Raji (cell line): ENCODE results near the gene GNRH2.

Experiments
- POLR2A ChIP-seq: IDR thresholded peaks from 2 replicates; pipeline ENCODE4 v1.6.1; 2011; ENCODE audit warnings: low read depth, low read length, control low read depth; ENCODE audit not compliant: insufficient read depth

GNRH2 gene

GRCh38 chr20:3082955-3083952 lies 39.8 kb downstream of the GNRH2 start:
- TF ChIP-seq POLR2A = no peak

GRCh38 chr20:3084283-3084985 lies 41.0 kb downstream of the GNRH2 start, which contains the start of gene AVP:
AVP (minus strand) TSS chr20:3084724; CDS start chr20:3084674, 50 bp downstream.
- TF ChIP-seq POLR2A = no peak

GRCh38 chr20:3084986-3085360 lies 41.6 kb downstream of the GNRH2 start:
- no peak for TF ChIP-seq POLR2A

GRCh38 chr20:3085571-3086072 lies 42.2 kb downstream of the GNRH2 start:
- no peak for TF ChIP-seq POLR2A

- TF ChIP-seq POLR2A = no peak
Observed at GRCh38 chr20:3088031-3088430, 44.6 kb downstream of the GNRH2 start.

GRCh38 chr20:3090565-3090964 lies 47.1 kb downstream of the GNRH2 start:
- no peak for TF ChIP-seq POLR2A

- TF ChIP-seq POLR2A = no peak
Observed at GRCh38 chr20:3092611-3093379, 49.4 kb downstream of the GNRH2 start.

GRCh38 chr20:3093861-3094361 lies 50.5 kb downstream of the GNRH2 start:
- TF ChIP-seq POLR2A = no peak

- no peak for TF ChIP-seq POLR2A
Observed at GRCh38 chr20:3094848-3095629, 51.6 kb downstream of the GNRH2 start.
